GM23338 (cell line): ENCODE measurements around the gene THBS4. TPM values are rescaled to one million over a fixed set of nuclear protein-coding genes. Genes with fewer than 3 reads are reported as not detected.

Experiments used
- ATAC-seq: fragments of 200-7000 bp; cut with Tn5 transposase; 3 replicates; pipeline ENCODE4 v1.9.1; 2020
- DNase-seq: peaks from one replicate; pipeline ENCODE4 v3.0.0-alpha.2; 2015; ENCODE audit warnings: low spot score
- H2AFZ ChIP-seq: fragments of 200-600 bp; sonication (generic); 2 replicates; pipeline ENCODE4 v1.8.0; 2016; ENCODE audit warnings: antibody characterized with exemption, mild to moderate bottlenecking, moderate library complexity
- H3F3A ChIP-seq: fragments of 200-600 bp; sonication (generic); replicated peaks from 2 replicates; pipeline ENCODE4 v1.8.0; 2017; ENCODE audit warnings: antibody characterized with exemption, mixed run types, low read depth
- H3K27ac ChIP-seq: fragments of 200-600 bp; sonication (generic); 2 replicates; pipeline ENCODE4 v1.6.1; 2016; ENCODE audit warnings: low read depth
- H3K27me3 ChIP-seq: fragments of 200-600 bp; sonication (generic); 2 replicates; pipeline ENCODE4 v1.8.0; 2016; ENCODE audit warnings: mild to moderate bottlenecking, mixed run types, moderate library complexity; ENCODE audit not compliant: insufficient read depth
- H3K36me3 ChIP-seq: fragments of 200-600 bp; sonication (generic); 2 replicates; pipeline ENCODE4 v1.8.0; 2016; ENCODE audit warnings: mild to moderate bottlenecking; ENCODE audit not compliant: insufficient read depth
- H3K4me1 ChIP-seq: fragments of 200-600 bp; sonication (generic); 2 replicates; pipeline ENCODE4 v1.8.0; 2016; ENCODE audit warnings: mild to moderate bottlenecking, moderate library complexity; ENCODE audit not compliant: insufficient read depth
- H3K4me2 ChIP-seq: fragments of 200-600 bp; sonication (generic); 2 replicates; pipeline ENCODE4 v1.7.1; 2017; ENCODE audit warnings: mixed run types
- H3K4me3 ChIP-seq: fragments of 200-600 bp; sonication (generic); 2 replicates; pipeline ENCODE4 v1.6.1; 2016; ENCODE audit warnings: mixed run types
- H3K79me2 ChIP-seq: fragments of 200-600 bp; sonication (generic); replicated peaks from 2 replicates; pipeline ENCODE4 v1.8.0; 2017; ENCODE audit warnings: mild to moderate bottlenecking; ENCODE audit not compliant: insufficient read depth
- H3K9me2 ChIP-seq: fragments of 200-600 bp; sonication (generic); 2 replicates; pipeline ENCODE4 v1.8.0; 2017; ENCODE audit not compliant: insufficient read depth
- H4K20me1 ChIP-seq: fragments of 200-600 bp; sonication (generic); replicated peaks from 2 replicates; pipeline ENCODE4 v1.8.0; 2017; ENCODE audit warnings: mild to moderate bottlenecking; ENCODE audit not compliant: insufficient read depth
- H3K27ac Mint-ChIP-seq: 2 replicates; pipeline ENCODE4 v1.8.0; 2020; ENCODE audit warnings: inconsistent platforms, mild to moderate bottlenecking, moderate library complexity, mixed read lengths
- H3K27me3 Mint-ChIP-seq: 3 replicates; pipeline ENCODE4 v1.8.0; 2022; ENCODE audit warnings: low read depth, mild to moderate bottlenecking, moderate library complexity, mixed read lengths, inconsistent platforms; ENCODE audit not compliant: insufficient read depth, poor library complexity
- H3K36me3 Mint-ChIP-seq: 3 replicates; pipeline ENCODE4 v1.8.0; 2021; ENCODE audit warnings: low read depth, mild to moderate bottlenecking, inconsistent platforms, moderate library complexity, mixed read lengths
- H3K4me1 Mint-ChIP-seq: 3 replicates; pipeline ENCODE4 v1.8.0; 2020; ENCODE audit warnings: mild to moderate bottlenecking, inconsistent platforms, mixed read lengths
- H3K4me3 Mint-ChIP-seq: 3 replicates; pipeline ENCODE4 v1.8.0; 2021; ENCODE audit warnings: moderate library complexity, mild to moderate bottlenecking, inconsistent platforms, mixed read lengths
- H3K9me3 Mint-ChIP-seq: 3 replicates; pipeline ENCODE4 v1.8.0; 2020; ENCODE audit warnings: moderate library complexity, mild to moderate bottlenecking, inconsistent platforms, mixed read lengths
- CTCF ChIP-seq, 2 experiments: fragments of 200-600 bp in 1 of 2; sonication (generic) in 1 of 2; conservative IDR thresholded peaks; 2 replicates each; pipeline versions ENCODE4 v1.5.1 to v1.6.1; 2016 to 2017; ENCODE audit warnings: antibody characterized with exemption in 2 of 2, low read depth in 2 of 2, mild to moderate bottlenecking in 2 of 2, moderate library complexity in 1 of 2
- ETS1 ChIP-seq: IDR thresholded peaks from 2 replicates; pipeline ENCODE4 v1.6.1; 2016; ENCODE audit warnings: antibody characterized with exemption
- JUNB ChIP-seq: IDR thresholded peaks from one replicate; pipeline ENCODE4 v1.6.1; 2016; ENCODE audit warnings: antibody characterized with exemption; ENCODE audit not compliant: unreplicated experiment
- NANOG ChIP-seq: IDR thresholded peaks from 2 replicates; pipeline ENCODE4 v1.6.1; 2016; ENCODE audit warnings: antibody characterized with exemption, borderline replicate concordance
- ZNF331 ChIP-seq: fragments of 250-450 bp; sonication (Bioruptor Pico); IDR thresholded peaks from 2 replicates; pipeline ENCODE4 v1.5.0; 2020; ENCODE audit warnings: low read depth, mild to moderate bottlenecking, moderate library complexity
- polyA plus RNA-seq: library from polyadenylated mRNA; unstranded; fragments of >200 nt; fragmentation: Nextera tagmentation; extraction: Ambion mirVana; gene quantifications from 2 replicates; pipeline ENCODE4 v1.2.1, GENCODE V29; 2016
- total RNA-seq: library from RNA; depleted of rRNA; stranded (reverse); fragments of >200 nt; shearing (Covaris generic); gene quantifications from 2 replicates; pipeline ENCODE4 v1.2.3, GENCODE V29; 2014

Gene THBS4
- total and polyA plus RNA-seq, 2 experiments from 2014 or later, result 14.0 to 23.2 TPM

GRCh38 chr5:80069918-80070318, 34.8 kb downstream of the THBS4 start:
- Mint-ChIP-seq H3K9me3 (no peaks in the 10 kb centered on the region), H3K4me1 (peaks cover 5% of the 10 kb centered on the region; the same call in 2 of the 3 replicates), H3K27ac (no peak overlapping the region), H3K27me3 (peaks cover 3% of the 10 kb centered on the region), H3K36me3 (no peaks in the 10 kb centered on the region; the same call in 2 of the 3 replicates), H3K4me3 (no peak overlapping the region)
- H3K27ac ChIP-seq, result peak overlapping the region; percentile 72; the same call in 1 of the 2 replicates
- H3K79me2 ChIP-seq, result no peaks in the 10 kb centered on the region
- H3K27me3 ChIP-seq, result no peaks in the 10 kb centered on the region
- peaks cover 15% of the 10 kb centered on the region; the same call in 1 of the 2 replicates for H3K4me1 ChIP-seq
- no peak for TF ChIP-seq CTCF (conservative IDR thresholded peaks at IDR 0.05; ENCODE audit: low read depth in 2 of 2)
- H3K9me2 ChIP-seq, result no peaks in the 10 kb centered on the region
- H3K4me2 ChIP-seq, result no peak overlapping the region
- peak; percentile 82 for ATAC-seq
- 0 out of 2 replicates have a peak overlapping the region, but pooled peaks have one; percentile 28 for H2AFZ ChIP-seq
- no peak overlapping the region for H3K4me3 ChIP-seq
- H3F3A ChIP-seq, result peaks cover 5% of the 10 kb centered on the region; the same call in 1 of the 2 replicates
- H3K36me3 ChIP-seq, result no peaks in the 10 kb centered on the region
- H4K20me1 ChIP-seq, result no peaks in the 10 kb centered on the region
- peak; percentile 18 for DNase-seq

- Mint-ChIP-seq H3K36me3 (no peaks in the 10 kb centered on the region; the same call in 2 of the 3 replicates), H3K27ac (no peak overlapping the region)
Measured at GRCh38 chr5:80070338-80071056, 35.3 kb downstream of the THBS4 start.

GRCh38 chr5:80071510-80072021, 36.4 kb downstream of the THBS4 start:
- Histone ChIP-seq H3K27ac (no peak overlapping the region), H2AFZ (no peak overlapping the region), H3K4me1 (peaks cover 10% of the 10 kb centered on the region; the same call in 1 of the 2 replicates), H3K36me3 (no peaks in the 10 kb centered on the region), H3F3A (peaks cover 1% of the 10 kb centered on the region; the same call in 1 of the 2 replicates), H3K4me3 (no peak overlapping the region), H3K27me3 (no peaks in the 10 kb centered on the region), H3K4me2 (no peak overlapping the region), H4K20me1 (no peaks in the 10 kb centered on the region), H3K9me2 (no peaks in the 10 kb centered on the region), H3K79me2 (no peaks in the 10 kb centered on the region)
- no peaks in the 10 kb centered on the region for H3K9me3 Mint-ChIP-seq
- TF ChIP-seq JUNB (no peak), NANOG (no peak), ETS1 (no peak)
- ATAC-seq (no peak), DNase-seq (no peak)
- no peaks in the 10 kb centered on the region for H3K4me1 Mint-ChIP-seq
- H3K36me3 Mint-ChIP-seq, result no peaks in the 10 kb centered on the region; the same call in 2 of the 3 replicates
- H3K4me3 Mint-ChIP-seq, result no peak overlapping the region
- peaks cover 3% of the 10 kb centered on the region for H3K27me3 Mint-ChIP-seq
- H3K27ac Mint-ChIP-seq, result no peak overlapping the region

More at GRCh38 chr5:80070338-80071056, 35.3 kb downstream of the THBS4 start:
- H3K4me2 ChIP-seq, result no peak overlapping the region
- Mint-ChIP-seq H3K4me1 (no peaks in the 10 kb centered on the region), H3K4me3 (no peak overlapping the region), H3K27me3 (peaks cover 3% of the 10 kb centered on the region), H3K9me3 (no peaks in the 10 kb centered on the region)
- DNase-seq, result no peak
- no peaks in the 10 kb centered on the region for H3K9me2 ChIP-seq
- no peaks in the 10 kb centered on the region for H3K79me2 ChIP-seq
- H3K4me1 ChIP-seq, result peaks cover 10% of the 10 kb centered on the region; the same call in 1 of the 2 replicates
- peaks cover 5% of the 10 kb centered on the region; the same call in 1 of the 2 replicates for H3F3A ChIP-seq
- H3K27me3 ChIP-seq, result no peaks in the 10 kb centered on the region
- no peak overlapping the region for H3K4me3 ChIP-seq
- no peaks in the 10 kb centered on the region for H3K36me3 ChIP-seq
- H2AFZ ChIP-seq, result no peak overlapping the region
- no peak overlapping the region for H3K27ac ChIP-seq
- no peak for ATAC-seq
- TF ChIP-seq ZNF331, result no peak
- no peaks in the 10 kb centered on the region for H4K20me1 ChIP-seq
